ENCODE measurements around the gene SND1.

The SND1 gene

GRCh38 chr7:127876393-127876792, 224.4 kb downstream of the SND1 start:
- no peak for DNase-seq

- no peak for DNase-seq
Measured at GRCh38 chr7:127877951-127878350, 226.0 kb downstream of the SND1 start.

- DNase-seq: no peak
Measured at GRCh38 chr7:127878791-127879190, 226.8 kb downstream of the SND1 start.

- DNase-seq: no peak
Measured at GRCh38 chr7:127879436-127879835, 227.4 kb downstream of the SND1 start.

GRCh38 chr7:127879942-127880341, 227.9 kb downstream of the SND1 start:
- DNase-seq: no peak

- no peak for DNase-seq
Measured at GRCh38 chr7:127880454-127880853, 228.5 kb downstream of the SND1 start.

GRCh38 chr7:127881564-127881963, 229.6 kb downstream of the SND1 start:
- no peak for DNase-seq

GRCh38 chr7:127882313-127882920, 230.4 kb downstream of the SND1 start:
- no peak for DNase-seq

- DNase-seq: no peak
Measured at GRCh38 chr7:127884066-127884559, 232.1 kb downstream of the SND1 start.

GRCh38 chr7:127885222-127885772, 233.3 kb downstream of the SND1 start:
- no peak for DNase-seq

GRCh38 chr7:127885843-127886242, 233.8 kb downstream of the SND1 start:
- DNase-seq: no peak

- DNase-seq: no peak
Measured at GRCh38 chr7:127886248-127886647, 234.3 kb downstream of the SND1 start.

- DNase-seq: no peak
Measured at GRCh38 chr7:127887096-127887495, 235.1 kb downstream of the SND1 start.

- DNase-seq: no peak
Measured at GRCh38 chr7:127887631-127888030, 235.6 kb downstream of the SND1 start.

GRCh38 chr7:127888411-127888810, 236.4 kb downstream of the SND1 start:
- no peak for DNase-seq

GRCh38 chr7:127888825-127889224, 236.8 kb downstream of the SND1 start:
- DNase-seq: no peak

- DNase-seq: no peak
Measured at GRCh38 chr7:127889677-127890076, 237.7 kb downstream of the SND1 start.

GRCh38 chr7:127890726-127891125, 238.7 kb downstream of the SND1 start:
- DNase-seq: no peak

- DNase-seq: no peak
Measured at GRCh38 chr7:127891144-127891543, 239.2 kb downstream of the SND1 start.

- no peak for DNase-seq
Measured at GRCh38 chr7:127891854-127892438, 240.0 kb downstream of the SND1 start.

- no peak for DNase-seq
Measured at GRCh38 chr7:127892488-127893314, 240.7 kb downstream of the SND1 start.

- DNase-seq: no peak
Measured at GRCh38 chr7:127893547-127893946, 241.6 kb downstream of the SND1 start.

GRCh38 chr7:127894588-127894987, 242.6 kb downstream of the SND1 start:
- DNase-seq: no peak

- DNase-seq: no peak
Measured at GRCh38 chr7:127895360-127895759, 243.4 kb downstream of the SND1 start.
